Spinal cord (tissue), 10 donors: ENCODE measurements around the gene FMN1. TPM values are rescaled to one million over a fixed set of nuclear protein-coding genes. Genes with fewer than 3 reads are reported as not detected.
A peak's percentile ranks its signal among the peaks of the same experiment; 100 is the strongest.

Experiments
- DNase-seq, 6 donors: peaks; one replicate each; pipeline versions ENCODE4 v3.0.0 to v3.0.0-alpha.2; 2013 to 2015; ENCODE audit warnings: low spot score in 6 of 6, low read depth in 4 of 6
- H3K27ac ChIP-seq: one replicate; pipeline ENCODE4 v1.5.1; 2013; ENCODE audit warnings: low read depth, low read length, control low read depth
- H3K27me3 ChIP-seq: one replicate; pipeline ENCODE4 v1.6.1; 2013; ENCODE audit warnings: low read length; ENCODE audit not compliant: control insufficient read depth, insufficient read depth
- H3K36me3 ChIP-seq: one replicate; pipeline ENCODE4 v1.6.1; 2013; ENCODE audit warnings: low read length; ENCODE audit not compliant: control insufficient read depth, insufficient read depth
- H3K4me1 ChIP-seq: one replicate; pipeline ENCODE4 v1.6.1; 2013; ENCODE audit warnings: low read length; ENCODE audit not compliant: control insufficient read depth, insufficient read depth
- H3K4me3 ChIP-seq: one replicate; pipeline ENCODE4 v1.5.1; 2013; ENCODE audit warnings: low read depth, low read length, control low read depth
- H3K9me3 ChIP-seq: one replicate; pipeline ENCODE4 v1.6.1; 2013; ENCODE audit warnings: low read length; ENCODE audit not compliant: control insufficient read depth, insufficient read depth
- WGBS: methylation state at CpG from one replicate; pipeline ENCODE4 v1.1.5; 2013; ENCODE audit warnings: missing lambda C conversion rate; ENCODE audit not compliant: insufficient coverage; 5-methylcytosine and 5-hydroxymethylcytosine counted together
- polyA plus RNA-seq, 2 donors: library from polyadenylated mRNA; unstranded; fragments of 120-200 nt; gene quantifications; one replicate each; pipeline ENCODE4 v1.2.1, GENCODE V29; 2013; ENCODE audit not compliant: insufficient read length in 2 of 2
- total RNA-seq, 2 donors: library from RNA; depleted of rRNA in 1 of 2; stranded (reverse); fragments of 120-200 nt in 1 of 2; fragments of >200 nt in 1 of 2; gene quantifications; one replicate each; pipeline versions ENCODE4 v1.2.3 to v1.2.4, GENCODE V29; 2013 to 2014
- donor health status: healthy.

Gene FMN1
- total and polyA plus RNA-seq, 4 donors, result 1.00 to 5.7 (median 2.8) TPM

- WGBS, result no CpG with 5 or more reads among the region's 4 CpGs
- no peak for DNase-seq
- Histone ChIP-seq H3K27me3 (no peaks in the 10 kb centered on the region), H3K9me3 (no peaks in the 10 kb centered on the region), H3K36me3 (no peaks in the 10 kb centered on the region), H3K4me3 (no peak overlapping the region), H3K4me1 (no peaks in the 10 kb centered on the region), H3K27ac (no peak overlapping the region)
Measured at GRCh38 chr15:33032053-33032452, 162.5 kb downstream of the FMN1 start.

GRCh38 chr15:33031324-33031821 is 163.1 kb downstream of the FMN1 start:
- peak in 3 of 6 donors; percentile 14 to 83 (median 35) for DNase-seq
- Histone ChIP-seq H3K4me1 (no peaks in the 10 kb centered on the region), H3K27ac (no peak overlapping the region), H3K27me3 (no peaks in the 10 kb centered on the region), H3K36me3 (no peaks in the 10 kb centered on the region), H3K9me3 (no peaks in the 10 kb centered on the region), H3K4me3 (no peak overlapping the region)
- 63% methylated on average over 4 of the region's 5 CpGs for WGBS

- Histone ChIP-seq H3K4me1 (no peaks in the 10 kb centered on the region), H3K27me3 (no peaks in the 10 kb centered on the region), H3K4me3 (no peak overlapping the region), H3K9me3 (no peaks in the 10 kb centered on the region), H3K27ac (no peak overlapping the region), H3K36me3 (no peaks in the 10 kb centered on the region)
- 100% methylated on average over 1 of the region's 5 CpGs for WGBS
- no peak for DNase-seq
Measured at GRCh38 chr15:33030315-33030714, 164.2 kb downstream of the FMN1 start.

GRCh38 chr15:33029109-33029652 is 165.3 kb downstream of the FMN1 start:
- Histone ChIP-seq H3K27me3 (no peaks in the 10 kb centered on the region), H3K4me1 (no peaks in the 10 kb centered on the region), H3K36me3 (no peaks in the 10 kb centered on the region), H3K27ac (no peak overlapping the region), H3K9me3 (no peaks in the 10 kb centered on the region), H3K4me3 (no peak overlapping the region)
- WGBS, result 59% methylated on average over 2 of the region's 5 CpGs
- no peak for DNase-seq

GRCh38 chr15:33028495-33028894 is 166.0 kb downstream of the FMN1 start:
- H3K36me3 ChIP-seq, result no peaks in the 10 kb centered on the region
- no peaks in the 10 kb centered on the region for H3K9me3 ChIP-seq
- DNase-seq, result no peak
- WGBS, result 85% methylated on average over 2 of the region's 4 CpGs
- no peak overlapping the region for H3K27ac ChIP-seq
- H3K4me1 ChIP-seq, result no peaks in the 10 kb centered on the region
- H3K27me3 ChIP-seq, result no peaks in the 10 kb centered on the region
- no peak overlapping the region for H3K4me3 ChIP-seq

- DNase-seq, result peak in 1 of 6 donors; percentile 24
- Histone ChIP-seq H3K4me1 (peaks cover 3% of the 10 kb centered on the region), H3K9me3 (no peaks in the 10 kb centered on the region), H3K4me3 (no peak overlapping the region), H3K27me3 (no peaks in the 10 kb centered on the region), H3K36me3 (no peaks in the 10 kb centered on the region), H3K27ac (no peak overlapping the region)
- WGBS, result 100% methylated on average over 1 of the region's 7 CpGs
Measured at GRCh38 chr15:33027306-33028035, 167.0 kb downstream of the FMN1 start.

- 38% methylated on average over 1 of the region's 2 CpGs for whole genome bisulfite sequencing
- Histone ChIP-seq H3K4me3 (no peak overlapping the region), H3K27me3 (no peaks in the 10 kb centered on the region), H3K27ac (no peak overlapping the region), H3K36me3 (no peaks in the 10 kb centered on the region), H3K4me1 (peaks cover 5% of the 10 kb centered on the region), H3K9me3 (no peaks in the 10 kb centered on the region)
- no peak for DNase-seq
Measured at GRCh38 chr15:33026614-33027013, 167.9 kb downstream of the FMN1 start.

- DNase-seq, result peak in 2 of 6 donors; percentile 17 to 62
- WGBS, result 13% methylated on average over 1 of the region's 2 CpGs
Measured at GRCh38 chr15:33022629-33023028, 171.9 kb downstream of the FMN1 start.

GRCh38 chr15:33021806-33022389 is 172.6 kb downstream of the FMN1 start:
- no peaks in the 10 kb centered on the region for H3K36me3 ChIP-seq
- WGBS, result 35% methylated on average over 2 of the region's 4 CpGs
- H3K4me3 ChIP-seq, result no peak overlapping the region
- peak in 4 of 6 donors; percentile 50 to 89 (median 64) for DNase-seq
- peaks cover 5% of the 10 kb centered on the region for H3K4me1 ChIP-seq
- no peaks in the 10 kb centered on the region for H3K9me3 ChIP-seq
- no peak overlapping the region for H3K27ac ChIP-seq
- H3K27me3 ChIP-seq, result no peaks in the 10 kb centered on the region

More at GRCh38 chr15:33022629-33023028, 171.9 kb downstream of the FMN1 start:
- no peaks in the 10 kb centered on the region for H3K36me3 ChIP-seq
- H3K9me3 ChIP-seq, result no peaks in the 10 kb centered on the region
- no peak overlapping the region for H3K4me3 ChIP-seq
- H3K4me1 ChIP-seq, result peaks cover 5% of the 10 kb centered on the region
- H3K27me3 ChIP-seq, result no peaks in the 10 kb centered on the region
- H3K27ac ChIP-seq, result peak overlapping the region; percentile 52
